Measurements from ENCODE around the gene GATB.

GATB gene

GRCh38 chr4:151785484-151786157 is 24.8 kb upstream of the GATB start:
- Histone ChIP-seq H3K27me3 (ENCODE audit: insufficient read depth, poor library complexity, severe bottlenecking) (no peaks in the 10 kb centered on the region), H3K4me3 (replicated peaks; ENCODE audit: insufficient read depth, low read length) (no peak overlapping the region), H3K27ac (replicated peaks) (no peak overlapping the region)
- DNase-seq (ENCODE audit: low read depth in 1 of 2, low spot score in 1 of 2): no peak
- TF ChIP-seq SPI1 (IDR thresholded peaks at IDR 0.05; ENCODE audit: borderline replicate concordance, low read depth) (no peak), REST (IDR thresholded peaks at IDR 0.05; ENCODE audit: insufficient replicate concordance, low read depth) (no peak), GABPA (IDR thresholded peaks at IDR 0.05; ENCODE audit: low read depth) (no peak)
- TF ChIP-seq, protein P1, sequence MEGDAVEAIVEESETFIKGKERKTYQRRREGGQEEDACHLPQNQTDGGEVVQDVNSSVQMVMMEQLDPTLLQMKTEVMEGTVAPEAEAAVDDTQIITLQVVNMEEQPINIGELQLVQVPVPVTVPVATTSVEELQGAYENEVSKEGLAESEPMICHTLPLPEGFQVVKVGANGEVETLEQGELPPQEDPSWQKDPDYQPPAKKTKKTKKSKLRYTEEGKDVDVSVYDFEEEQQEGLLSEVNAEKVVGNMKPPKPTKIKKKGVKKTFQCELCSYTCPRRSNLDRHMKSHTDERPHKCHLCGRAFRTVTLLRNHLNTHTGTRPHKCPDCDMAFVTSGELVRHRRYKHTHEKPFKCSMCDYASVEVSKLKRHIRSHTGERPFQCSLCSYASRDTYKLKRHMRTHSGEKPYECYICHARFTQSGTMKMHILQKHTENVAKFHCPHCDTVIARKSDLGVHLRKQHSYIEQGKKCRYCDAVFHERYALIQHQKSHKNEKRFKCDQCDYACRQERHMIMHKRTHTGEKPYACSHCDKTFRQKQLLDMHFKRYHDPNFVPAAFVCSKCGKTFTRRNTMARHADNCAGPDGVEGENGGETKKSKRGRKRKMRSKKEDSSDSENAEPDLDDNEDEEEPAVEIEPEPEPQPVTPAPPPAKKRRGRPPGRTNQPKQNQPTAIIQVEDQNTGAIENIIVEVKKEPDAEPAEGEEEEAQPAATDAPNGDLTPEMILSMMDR (IDR thresholded peaks at IDR 0.05; ENCODE audit: insufficient read depth, low read length): no peak

DNA sequence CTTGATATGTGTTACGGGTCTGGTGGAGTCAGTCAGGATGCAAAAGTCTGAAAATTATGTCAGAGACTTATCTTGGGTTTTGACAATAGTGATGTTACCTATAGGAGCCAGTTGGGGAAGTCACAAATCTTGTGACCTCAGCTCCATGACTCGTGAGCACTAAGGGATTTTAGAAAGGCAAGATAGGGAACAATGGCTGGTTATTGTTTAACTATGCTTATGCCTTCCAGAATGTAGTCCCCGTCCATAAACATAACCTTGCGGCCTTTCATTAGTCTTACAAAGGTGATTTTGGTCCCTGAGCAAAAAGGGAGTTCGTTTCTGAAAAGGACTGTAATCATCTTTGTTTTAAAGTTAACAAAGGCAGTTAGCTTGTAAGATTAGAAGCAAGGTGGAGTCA is 23.9 kb upstream of the GATB start:
- DNase-seq (ENCODE audit: low read depth in 1 of 2, low spot score in 1 of 2): no peak
- TF ChIP-seq, protein P1 (IDR thresholded peaks at IDR 0.05; ENCODE audit: insufficient read depth, low read length): no peak
- TF ChIP-seq SPI1 (IDR thresholded peaks at IDR 0.05; ENCODE audit: borderline replicate concordance, low read depth) (no peak), GABPA (IDR thresholded peaks at IDR 0.05; ENCODE audit: low read depth) (no peak), POLR2AphosphoS5 (IDR thresholded peaks at IDR 0.05; ENCODE audit: low read depth) (no peak), REST (IDR thresholded peaks at IDR 0.05; ENCODE audit: insufficient replicate concordance, low read depth) (no peak)
- no peaks in the 10 kb centered on the region for H3K27me3 ChIP-seq (ENCODE audit: insufficient read depth, poor library complexity, severe bottlenecking)
- H3K4me3 ChIP-seq (replicated peaks; ENCODE audit: insufficient read depth, low read length): no peak overlapping the region
- no peak overlapping the region for H3K27ac ChIP-seq (replicated peaks)

DNA sequence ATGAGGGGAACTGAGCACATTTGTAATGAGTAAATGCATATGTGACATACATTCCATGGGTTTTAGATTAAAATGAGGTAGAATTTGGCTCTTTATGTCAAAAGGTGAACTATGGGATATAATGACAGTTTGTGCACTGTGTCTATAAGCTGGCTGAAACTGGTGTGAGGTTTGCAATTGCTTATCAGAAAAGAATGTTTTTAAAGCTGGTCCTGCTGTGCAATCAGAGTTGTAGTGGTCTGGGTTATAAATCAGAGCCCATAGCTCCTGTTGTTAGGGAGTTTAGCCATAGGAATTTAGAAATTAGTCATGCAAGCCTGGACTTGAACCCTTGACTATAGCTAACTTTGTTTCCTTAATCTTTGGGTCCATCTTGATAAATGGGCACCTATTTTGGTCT is 23.1 kb upstream of the GATB start:
- DNase-seq (ENCODE audit: low read depth in 1 of 2, low spot score in 1 of 2): no peak
- H3K27me3 ChIP-seq (ENCODE audit: insufficient read depth, poor library complexity, severe bottlenecking): no peaks in the 10 kb centered on the region
- TF ChIP-seq SPI1 (IDR thresholded peaks at IDR 0.05; ENCODE audit: borderline replicate concordance, low read depth): no peak
- no peak for TF ChIP-seq GABPA (IDR thresholded peaks at IDR 0.05; ENCODE audit: low read depth)
- H3K27ac ChIP-seq (replicated peaks): no peak overlapping the region
- H3K4me3 ChIP-seq (replicated peaks; ENCODE audit: insufficient read depth, low read length): no peak overlapping the region

GRCh38 chr4:151782296-151782695 is 21.5 kb upstream of the GATB start:
- DNase-seq (ENCODE audit: low read depth in 1 of 2, low spot score in 1 of 2): no peak
- no peak overlapping the region for H3K4me3 ChIP-seq (replicated peaks; ENCODE audit: insufficient read depth, low read length)
- TF ChIP-seq, protein P1 (IDR thresholded peaks at IDR 0.05; ENCODE audit: insufficient read depth, low read length): no peak
- TF ChIP-seq SPI1 (IDR thresholded peaks at IDR 0.05; ENCODE audit: borderline replicate concordance, low read depth): no peak
- no peak for TF ChIP-seq POLR2AphosphoS5 (IDR thresholded peaks at IDR 0.05; ENCODE audit: low read depth)
- no peak for TF ChIP-seq GABPA (IDR thresholded peaks at IDR 0.05; ENCODE audit: low read depth)
- no peak for TF ChIP-seq REST (IDR thresholded peaks at IDR 0.05; ENCODE audit: insufficient replicate concordance, low read depth)

More at GRCh38 chr4:151782296-151782695, 21.5 kb upstream of the GATB start:
- no peak overlapping the region for H3K27ac ChIP-seq (replicated peaks)
- H3K27me3 ChIP-seq (ENCODE audit: insufficient read depth, poor library complexity, severe bottlenecking): no peaks in the 10 kb centered on the region

Measured in HL-60 (cell line).